HepG2 (cell line): Measurements from ENCODE around the gene UBE2G2. TPM values are rescaled to one million over a fixed set of nuclear protein-coding genes. Genes with fewer than 3 reads are reported as not detected.
A peak's percentile ranks its signal among the peaks of the same experiment; 100 is the strongest.

Experiments used
- ATAC-seq: fragments of 200-7000 bp; cut with Tn5 transposase; 3 replicates; pipeline ENCODE4 v1.9.1; 2020; ENCODE audit warnings: mild to moderate bottlenecking, moderate library complexity
- BruUV-seq: library from RNA; stranded (reverse); fragments of 400-500 nt; replicated peaks from 2 replicates; lab custom pipeline; 2021; lab: Mats Ljungman, UMichigan
- CTCF ChIA-PET: fragments of 300-600 bp; formaldehyde crosslinking; extraction: SDS; loops from one replicate; lab custom pipeline; 2021; ENCODE audit warnings: low total read pairs, inconsistent platforms, low intra/inter-chr PET ratio; lab: Yijun Ruan, JAX
- POLR2A ChIA-PET: fragments of 350-600 bp; sonication (Branson Sonifier 250); formaldehyde crosslinking; loops from one replicate; lab custom pipeline; 2020; ENCODE audit warnings: antibody characterized with exemption, inconsistent platforms; lab: Yijun Ruan, JAX
- DNase-seq: peaks from one replicate; pipeline ENCODE4 v3.0.0-alpha.2; 2015; ENCODE audit warnings: low spot score
- FAIRE-seq: peaks from 3 replicates; lab custom pipeline; 2011; peaks lifted over from hg19 to GRCh38; lab: Jason Lieb, UNC
- H2AFZ ChIP-seq: one replicate; pipeline ENCODE4 v1.6.1; 2011; ENCODE audit warnings: low read length, inconsistent platforms
- H3K27ac ChIP-seq: fragments of 300-600 bp; 3 replicates; pipeline ENCODE4 v1.8.0; 2011; ENCODE audit warnings: mixed run types, mild to moderate bottlenecking, mixed read lengths, low read length, inconsistent platforms; ENCODE audit not compliant: insufficient read depth; ENCODE audit errors: extremely low read length
- H3K27me3 ChIP-seq, 2 experiments: fragments of 200-600 bp in 1 of 2; 2 replicates in 1 of 2; 3 replicates in 1 of 2; pipeline versions ENCODE4 v1.6.0 to v1.8.0; 2011; ENCODE audit warnings: low read length in 2 of 2, mild to moderate bottlenecking in 2 of 2, moderate library complexity in 2 of 2, inconsistent platforms in 1 of 2; ENCODE audit not compliant: insufficient read depth in 2 of 2, control insufficient read depth in 1 of 2
- H3K36me3 ChIP-seq, 2 experiments: fragments of 200-600 bp in 1 of 2; replicated peaks in 1 of 2; 2 replicates in 1 of 2; 3 replicates in 1 of 2; pipeline versions ENCODE4 v1.5.1 to v1.8.0; 2011; ENCODE audit warnings: low read length in 2 of 2, inconsistent platforms in 1 of 2; ENCODE audit not compliant: insufficient read depth in 2 of 2, control insufficient read depth in 1 of 2
- H3K4me1 ChIP-seq: 2 replicates; pipeline ENCODE4 v1.5.1; 2012; ENCODE audit warnings: low read length, inconsistent platforms; ENCODE audit not compliant: insufficient read depth
- H3K4me2 ChIP-seq: 2 replicates; pipeline ENCODE4 v1.6.0; 2011; ENCODE audit warnings: low read depth, low read length, inconsistent platforms
- H3K4me3 ChIP-seq, 3 experiments: fragments of 200-600 bp in 1 of 3; sonication (generic), shearing (Covaris generic) in 1 of 3; replicated peaks in 1 of 3; 2 replicates each; pipeline ENCODE4 v1.5.1; 2011 to 2016; ENCODE audit warnings: low read length in 3 of 3, inconsistent platforms in 2 of 3, low read depth in 2 of 3, mild to moderate bottlenecking in 2 of 3, control low read depth in 1 of 3, mixed read lengths in 1 of 3; ENCODE audit not compliant: insufficient read depth in 1 of 3
- H3K79me2 ChIP-seq: one replicate; pipeline ENCODE4 v1.6.1; 2011; ENCODE audit warnings: low read length, inconsistent platforms; ENCODE audit not compliant: insufficient read depth
- H3K9ac ChIP-seq: 2 replicates; pipeline ENCODE4 v1.6.0; 2011; ENCODE audit warnings: mild to moderate bottlenecking, low read depth, low read length, inconsistent platforms; ENCODE audit not compliant: insufficient read depth
- H3K9me3 ChIP-seq: 2 replicates; pipeline ENCODE4 v1.5.1; 2012; ENCODE audit warnings: mild to moderate bottlenecking, low read length
- H4K20me1 ChIP-seq: 2 replicates; pipeline ENCODE4 v1.6.0; 2011; ENCODE audit warnings: inconsistent platforms, mild to moderate bottlenecking, low read length, moderate library complexity; ENCODE audit not compliant: insufficient read depth
- ARID2 ChIP-seq: sonication (generic); formaldehyde crosslinking; IDR thresholded peaks from 2 replicates; pipeline ENCODE4 v1.8.1; 2022; ENCODE audit warnings: mild to moderate bottlenecking, missing genetic modification reagents, borderline replicate concordance
- POLR2AphosphoS5 ChIP-seq: IDR thresholded peaks from 2 replicates; pipeline ENCODE4 v1.6.1; 2012; ENCODE audit warnings: low read depth, low read length
- RBM22 ChIP-seq: fragments of 200-400 bp; formaldehyde crosslinking; optimal IDR thresholded peaks from 2 replicates; pipeline ENCODE3; 2017; ENCODE audit warnings: mild to moderate bottlenecking, low read length, moderate library complexity
- RFX5 ChIP-seq: IDR thresholded peaks from 2 replicates; pipeline ENCODE4 v1.6.1; 2011; ENCODE audit warnings: low read depth, low read length, improper control_type of control experiment
- WGBS: methylation state at CpG from one replicate; pipeline ENCODE4 v1.1.6; 2017; ENCODE audit warnings: low lambda C conversion rate; 5-methylcytosine and 5-hydroxymethylcytosine counted together
- in situ Hi-C: cut with HindIII; loops from 2 replicates; pipeline ENCODE4 v1.10.0; 2017; ENCODE audit warnings: low pct_unique_long_range_greater_than_20kb; ENCODE audit not compliant: extremely low pct_ligation_motif_present
- intact Hi-C: fragments of 100-400 bp; cut with micrococcal nuclease; formaldehyde crosslinking; loops from one replicate; pipeline ENCODE4 v1.10.0; 2022; ENCODE audit not compliant: unreplicated experiment
- polyA plus RNA-seq, 8 experiments: library from polyadenylated mRNA; depleted of rRNA in 3 of 8; stranded (reverse) in 7 of 8; unstranded in 1 of 8; fragments of >200 nt; fragmentation: Illumina TruSeq in 4 of 8; extraction: Trizol in 4 of 8; gene quantifications; 2 replicates each; pipeline versions ENCODE4 v1.2.1 to v1.2.3, GENCODE V29; 2011 to 2016; ENCODE audit warnings: low read depth in 4 of 8, missing spikeins in 1 of 8, mixed read lengths in 1 of 8; ENCODE audit not compliant: insufficient read depth in 1 of 8
- total RNA-seq, 5 experiments: library from RNA; depleted of rRNA; stranded (reverse); fragments of >200 nt; fragmentation: Illumina TruSeq; extraction: Trizol; gene quantifications; 2 replicates each; pipeline ENCODE4 v1.2.3, GENCODE V29; 2016; ENCODE audit warnings: low read depth in 1 of 5
- TF ChIP-seq, protein P1 (sequence below): sonication (generic); formaldehyde crosslinking; IDR thresholded peaks from 2 replicates; pipeline ENCODE4 v1.5.0; 2020; ENCODE audit warnings: missing genetic modification reagents
- TF ChIP-seq, protein P2 (sequence below): sonication (generic); formaldehyde crosslinking; IDR thresholded peaks from 2 replicates; pipeline ENCODE4 v1.5.0; 2020; ENCODE audit warnings: mild to moderate bottlenecking, missing genetic modification reagents, moderate library complexity
- TF ChIP-seq, protein P3 (sequence below): sonication (generic); formaldehyde crosslinking; IDR thresholded peaks from 2 replicates; pipeline ENCODE4 v1.5.0; 2020; ENCODE audit warnings: missing genetic modification reagents, mild to moderate bottlenecking, borderline replicate concordance
- TF ChIP-seq, protein P4 (sequence below): IDR thresholded peaks from 2 replicates; pipeline ENCODE4 v1.6.1; 2016; ENCODE audit warnings: low read depth, control low read depth
- TF ChIP-seq, protein P5 (sequence below): sonication (generic); formaldehyde crosslinking; conservative IDR thresholded peaks from 2 replicates; pipeline ENCODE4 v1.8.0; 2022; ENCODE audit warnings: low read depth, missing genetic modification reagents

The UBE2G2 gene
- total and polyA plus RNA-seq, 2 of the 13 experiments (the other 11 are each of a cell fraction or from before 2014, with no cell fraction given) = 55.4 to 92.0 TPM

DNA sequence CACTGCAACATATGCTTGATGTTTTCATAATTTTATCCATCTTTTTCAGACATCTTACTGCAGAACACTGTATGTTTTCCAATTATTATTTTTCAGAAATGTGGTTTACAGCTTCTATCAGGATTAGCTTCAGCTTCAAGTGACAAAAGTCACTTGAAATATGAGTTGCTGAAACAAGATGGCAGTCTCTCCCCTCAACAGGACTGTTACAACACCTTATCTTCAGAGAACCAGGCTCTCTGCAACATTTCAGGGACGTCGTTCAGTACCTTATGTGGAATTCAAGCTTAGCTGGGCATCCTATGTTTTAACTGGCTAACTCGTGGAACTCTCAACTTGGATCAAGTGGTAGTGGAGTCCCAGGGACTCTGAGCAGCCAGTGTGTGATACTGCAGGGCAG, 2.0 kb upstream of the UBE2G2 start:
- Histone ChIP-seq H4K20me1 (peaks cover 14% of the 10 kb centered on the region), H3K36me3 (peaks cover 14 to 39% of the 10 kb centered on the region in 2 experiments; a peak in 4 of 5 replicates)

More for the DNA sequence above, 2.0 kb upstream of the UBE2G2 start:
- Histone ChIP-seq H3K9ac (no peak overlapping the region), H3K4me3 (no peak overlapping the region), H3K4me1 (peaks cover 55% of the 10 kb centered on the region), H3K4me2 (peak overlapping the region; percentile 99; the same call in 1 of the 2 replicates), H3K79me2 (peaks cover 36% of the 10 kb centered on the region), H3K9me3 (no peaks in the 10 kb centered on the region), H3K27me3 (no peaks in the 10 kb centered on the region; a peak in 1 of 5 replicates), H3K27ac (peak overlapping the region; percentile 88), H2AFZ (no peak overlapping the region)
- DNase-seq = no peak
- in situ Hi-C loops (loop anchor here (5.0 kb wide), 2 partner anchors 44 to 109 kb away; no protein-coding TSS in a partner anchor), intact Hi-C loops (loop anchor here (5.0 kb wide), 3 partner anchors 69 to 109 kb away; partner anchors contain the start of gene PTTG1IP)
- 80% methylated on average over 3 of the region's 3 CpGs for WGBS
- no peak for ATAC-seq
- ChIA-PET POLR2A (interaction anchor here (1.4 to 5.6 kb wide), 3 partner anchors 14 to 181 kb away, joined by 4 to 31 read pairs (median 7); partner anchors contain the start of gene SUMO3), CTCF (no interaction called here)
- no peak for FAIRE-seq
- TF ChIP-seq, protein P1, sequence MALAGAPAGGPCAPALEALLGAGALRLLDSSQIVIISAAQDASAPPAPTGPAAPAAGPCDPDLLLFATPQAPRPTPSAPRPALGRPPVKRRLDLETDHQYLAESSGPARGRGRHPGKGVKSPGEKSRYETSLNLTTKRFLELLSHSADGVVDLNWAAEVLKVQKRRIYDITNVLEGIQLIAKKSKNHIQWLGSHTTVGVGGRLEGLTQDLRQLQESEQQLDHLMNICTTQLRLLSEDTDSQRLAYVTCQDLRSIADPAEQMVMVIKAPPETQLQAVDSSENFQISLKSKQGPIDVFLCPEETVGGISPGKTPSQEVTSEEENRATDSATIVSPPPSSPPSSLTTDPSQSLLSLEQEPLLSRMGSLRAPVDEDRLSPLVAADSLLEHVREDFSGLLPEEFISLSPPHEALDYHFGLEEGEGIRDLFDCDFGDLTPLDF (CRISPR knock-in tag) = no peak
- TF ChIP-seq, protein P2, sequence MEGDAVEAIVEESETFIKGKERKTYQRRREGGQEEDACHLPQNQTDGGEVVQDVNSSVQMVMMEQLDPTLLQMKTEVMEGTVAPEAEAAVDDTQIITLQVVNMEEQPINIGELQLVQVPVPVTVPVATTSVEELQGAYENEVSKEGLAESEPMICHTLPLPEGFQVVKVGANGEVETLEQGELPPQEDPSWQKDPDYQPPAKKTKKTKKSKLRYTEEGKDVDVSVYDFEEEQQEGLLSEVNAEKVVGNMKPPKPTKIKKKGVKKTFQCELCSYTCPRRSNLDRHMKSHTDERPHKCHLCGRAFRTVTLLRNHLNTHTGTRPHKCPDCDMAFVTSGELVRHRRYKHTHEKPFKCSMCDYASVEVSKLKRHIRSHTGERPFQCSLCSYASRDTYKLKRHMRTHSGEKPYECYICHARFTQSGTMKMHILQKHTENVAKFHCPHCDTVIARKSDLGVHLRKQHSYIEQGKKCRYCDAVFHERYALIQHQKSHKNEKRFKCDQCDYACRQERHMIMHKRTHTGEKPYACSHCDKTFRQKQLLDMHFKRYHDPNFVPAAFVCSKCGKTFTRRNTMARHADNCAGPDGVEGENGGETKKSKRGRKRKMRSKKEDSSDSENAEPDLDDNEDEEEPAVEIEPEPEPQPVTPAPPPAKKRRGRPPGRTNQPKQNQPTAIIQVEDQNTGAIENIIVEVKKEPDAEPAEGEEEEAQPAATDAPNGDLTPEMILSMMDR = 0 out of 2 replicates have a peak, but pooled peaks have one; percentile 10
- no peak for TF ChIP-seq RFX5
- TF ChIP-seq RBM22 = peak; percentile 85
- TF ChIP-seq, protein P3, sequence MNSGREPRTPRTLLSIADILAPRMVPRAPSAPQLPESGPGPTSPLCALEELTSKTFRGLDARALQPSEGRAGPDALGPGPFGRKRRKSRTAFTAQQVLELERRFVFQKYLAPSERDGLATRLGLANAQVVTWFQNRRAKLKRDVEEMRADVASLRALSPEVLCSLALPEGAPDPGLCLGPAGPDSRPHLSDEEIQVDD = no peak
- TF ChIP-seq, protein P4, sequence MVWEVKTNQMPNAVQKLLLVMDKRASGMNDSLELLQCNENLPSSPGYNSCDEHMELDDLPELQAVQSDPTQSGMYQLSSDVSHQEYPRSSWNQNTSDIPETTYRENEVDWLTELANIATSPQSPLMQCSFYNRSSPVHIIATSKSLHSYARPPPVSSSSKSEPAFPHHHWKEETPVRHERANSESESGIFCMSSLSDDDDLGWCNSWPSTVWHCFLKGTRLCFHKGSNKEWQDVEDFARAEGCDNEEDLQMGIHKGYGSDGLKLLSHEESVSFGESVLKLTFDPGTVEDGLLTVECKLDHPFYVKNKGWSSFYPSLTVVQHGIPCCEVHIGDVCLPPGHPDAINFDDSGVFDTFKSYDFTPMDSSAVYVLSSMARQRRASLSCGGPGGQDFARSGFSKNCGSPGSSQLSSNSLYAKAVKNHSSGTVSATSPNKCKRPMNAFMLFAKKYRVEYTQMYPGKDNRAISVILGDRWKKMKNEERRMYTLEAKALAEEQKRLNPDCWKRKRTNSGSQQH (CRISPR knock-in tag) = no peak
- no peak for TF ChIP-seq ARID2 (CRISPR knock-in tag)
- TF ChIP-seq, protein P5, sequence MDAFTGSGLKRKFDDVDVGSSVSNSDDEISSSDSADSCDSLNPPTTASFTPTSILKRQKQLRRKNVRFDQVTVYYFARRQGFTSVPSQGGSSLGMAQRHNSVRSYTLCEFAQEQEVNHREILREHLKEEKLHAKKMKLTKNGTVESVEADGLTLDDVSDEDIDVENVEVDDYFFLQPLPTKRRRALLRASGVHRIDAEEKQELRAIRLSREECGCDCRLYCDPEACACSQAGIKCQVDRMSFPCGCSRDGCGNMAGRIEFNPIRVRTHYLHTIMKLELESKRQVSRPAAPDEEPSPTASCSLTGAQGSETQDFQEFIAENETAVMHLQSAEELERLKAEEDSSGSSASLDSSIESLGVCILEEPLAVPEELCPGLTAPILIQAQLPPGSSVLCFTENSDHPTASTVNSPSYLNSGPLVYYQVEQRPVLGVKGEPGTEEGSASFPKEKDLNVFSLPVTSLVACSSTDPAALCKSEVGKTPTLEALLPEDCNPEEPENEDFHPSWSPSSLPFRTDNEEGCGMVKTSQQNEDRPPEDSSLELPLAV (CRISPR knock-in tag) = no peak
- TF ChIP-seq POLR2AphosphoS5 = peak; percentile 2; the same call in 1 of the 2 replicates
- TF ChIP-seq, all 625 proteins: peak for 3
- no TSS peak for BruUV-seq
